ENCODE data around the gene IFNA4.

DNA sequence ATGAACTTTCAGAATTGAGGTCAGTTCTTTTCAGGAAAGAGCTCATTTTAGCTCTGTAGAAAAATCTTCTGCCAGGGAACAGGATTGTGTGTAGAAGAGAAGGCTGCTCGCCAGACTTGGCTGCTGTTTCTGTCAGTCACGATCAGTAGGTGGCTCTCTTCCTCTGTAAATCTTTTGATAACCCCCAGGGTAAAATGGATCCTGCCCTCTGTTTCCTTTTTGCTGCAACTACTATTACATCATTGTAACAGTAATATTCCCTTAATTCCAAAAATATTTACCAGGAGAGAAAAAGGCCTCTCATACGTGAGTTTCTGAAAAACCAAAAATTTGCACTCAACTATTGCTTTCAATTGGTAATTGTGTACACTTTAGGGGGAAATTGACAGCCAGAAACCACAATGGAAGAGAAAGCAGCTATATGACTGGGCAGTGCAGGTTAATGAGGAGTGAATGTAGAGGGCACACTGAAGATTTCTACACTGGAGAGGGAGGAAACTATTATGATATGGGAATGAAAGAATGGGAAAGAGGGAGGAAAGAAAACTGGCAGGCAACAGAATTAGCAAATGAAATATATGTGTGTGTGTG is 33.3 kb downstream of the IFNA4 start:
- no peak for TF ChIP-seq FOXA1 (IDR thresholded peaks at IDR 0.05)
- no peak for TF ChIP-seq BHLHE40 (IDR thresholded peaks at IDR 0.05; ENCODE audit: borderline replicate concordance)
- TF ChIP-seq, protein P1, sequence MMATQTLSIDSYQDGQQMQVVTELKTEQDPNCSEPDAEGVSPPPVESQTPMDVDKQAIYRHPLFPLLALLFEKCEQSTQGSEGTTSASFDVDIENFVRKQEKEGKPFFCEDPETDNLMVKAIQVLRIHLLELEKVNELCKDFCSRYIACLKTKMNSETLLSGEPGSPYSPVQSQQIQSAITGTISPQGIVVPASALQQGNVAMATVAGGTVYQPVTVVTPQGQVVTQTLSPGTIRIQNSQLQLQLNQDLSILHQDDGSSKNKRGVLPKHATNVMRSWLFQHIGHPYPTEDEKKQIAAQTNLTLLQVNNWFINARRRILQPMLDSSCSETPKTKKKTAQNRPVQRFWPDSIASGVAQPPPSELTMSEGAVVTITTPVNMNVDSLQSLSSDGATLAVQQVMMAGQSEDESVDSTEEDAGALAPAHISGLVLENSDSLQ (IDR thresholded peaks at IDR 0.05) = peak; percentile 45; the same call in 1 of the 2 replicates
- no peak for TF ChIP-seq ELF4 (IDR thresholded peaks at IDR 0.05)
- no peak for TF ChIP-seq TARDBP (IDR thresholded peaks at IDR 0.05)

Data from HEK293T (cell line).